ENCODE measurements around the gene NUP214.
"Not testable (repeated sequence)": the region's sequence is repeated elsewhere in the genome, so short reads cannot be mapped to it uniquely, and the experiment has no call there.

Gene NUP214

DNA sequence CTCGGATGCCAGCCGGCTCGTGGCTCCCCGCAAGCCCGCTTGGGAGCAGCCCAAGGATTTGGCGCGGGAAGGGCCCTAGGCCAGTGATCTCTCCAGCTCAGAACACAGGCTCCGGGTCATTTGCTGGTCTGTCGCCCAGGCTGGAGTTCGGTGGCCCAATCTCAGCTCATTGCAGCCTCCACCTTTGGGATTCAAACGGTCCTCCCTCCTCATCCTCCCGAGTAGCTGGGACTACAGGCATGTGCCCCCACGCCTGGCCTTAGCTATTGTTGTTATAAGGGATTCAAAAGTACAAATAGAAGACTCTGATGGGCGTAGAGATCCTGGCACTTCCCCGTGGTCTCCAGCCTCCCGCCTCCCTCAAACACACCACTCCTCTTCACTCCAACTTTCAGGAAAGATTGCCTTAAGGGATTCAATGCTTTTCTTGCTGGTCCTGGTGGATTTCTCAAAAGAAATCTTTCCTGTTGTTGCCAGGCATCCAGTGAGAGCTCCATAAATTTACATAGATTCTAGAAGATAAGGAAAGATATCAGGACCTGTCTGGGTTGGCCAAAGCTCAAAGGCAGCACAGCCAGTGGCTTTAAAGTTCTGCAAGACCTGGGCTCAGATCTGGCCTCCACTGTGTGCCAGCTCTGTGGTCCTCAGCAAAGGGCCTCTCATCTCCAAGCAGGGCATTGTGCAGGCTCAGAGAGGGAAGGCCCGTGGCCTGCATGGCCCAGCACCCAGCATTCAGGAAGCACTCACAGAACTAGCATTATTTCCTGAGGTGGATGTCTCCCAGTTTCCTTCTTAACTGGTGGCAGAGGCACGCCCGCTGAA lies 28.0 kb upstream of the NUP214 start:
- DNase-seq = no peak

DNA sequence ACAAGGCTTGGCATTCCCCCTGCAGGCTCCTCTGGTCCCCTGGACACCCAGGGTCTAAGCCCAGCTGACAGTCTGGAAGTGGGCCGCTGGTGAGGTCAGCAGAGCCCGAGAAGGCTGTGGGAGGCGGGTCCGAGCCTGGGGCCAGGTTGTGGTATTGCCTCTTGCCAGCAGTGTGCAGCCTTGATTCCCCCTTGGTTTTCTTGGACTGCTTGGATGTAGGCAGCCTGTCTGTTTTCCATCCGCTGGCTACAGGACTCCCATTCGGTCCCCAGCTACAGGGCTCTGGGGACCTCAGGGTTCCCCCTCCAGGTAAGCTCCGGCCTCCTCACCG lies 27.5 kb upstream of the NUP214 start:
- DNase-seq = no peak

DNA sequence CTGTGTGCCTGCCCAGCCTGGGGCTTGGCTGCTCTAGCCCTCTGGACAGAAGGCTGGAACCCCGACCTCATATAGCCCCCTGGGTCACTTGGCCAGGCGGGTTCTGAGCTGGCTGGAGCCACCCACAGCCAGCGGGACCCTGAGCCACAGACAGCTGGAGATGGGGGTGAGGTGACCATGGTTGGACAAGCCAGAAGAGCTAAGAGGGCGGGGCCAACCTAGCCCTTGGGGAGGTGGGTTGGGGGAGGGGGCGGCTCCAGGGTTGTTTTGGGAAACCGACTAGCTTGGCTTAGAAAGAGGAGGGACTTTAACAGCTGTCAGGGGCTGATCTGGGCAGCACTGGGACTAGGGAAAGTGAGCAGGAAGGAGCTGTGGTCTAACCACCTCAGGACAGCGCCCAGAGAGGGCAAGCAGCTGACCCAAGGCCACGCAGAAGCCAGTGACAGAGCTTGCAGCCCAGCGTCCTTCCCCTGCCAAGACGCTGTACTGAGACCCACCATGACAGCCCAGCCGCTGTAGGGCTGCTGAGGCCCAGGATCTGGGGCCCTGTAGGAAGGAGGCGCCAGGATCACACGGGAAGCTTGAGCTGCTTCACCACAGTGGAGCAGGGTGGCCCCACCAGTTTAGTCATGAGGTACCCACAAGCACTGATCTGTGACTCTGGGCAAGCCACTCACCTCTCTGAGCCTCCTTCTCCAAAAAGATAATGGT lies 26.8 kb upstream of the NUP214 start:
- no peak for DNase-seq

DNA sequence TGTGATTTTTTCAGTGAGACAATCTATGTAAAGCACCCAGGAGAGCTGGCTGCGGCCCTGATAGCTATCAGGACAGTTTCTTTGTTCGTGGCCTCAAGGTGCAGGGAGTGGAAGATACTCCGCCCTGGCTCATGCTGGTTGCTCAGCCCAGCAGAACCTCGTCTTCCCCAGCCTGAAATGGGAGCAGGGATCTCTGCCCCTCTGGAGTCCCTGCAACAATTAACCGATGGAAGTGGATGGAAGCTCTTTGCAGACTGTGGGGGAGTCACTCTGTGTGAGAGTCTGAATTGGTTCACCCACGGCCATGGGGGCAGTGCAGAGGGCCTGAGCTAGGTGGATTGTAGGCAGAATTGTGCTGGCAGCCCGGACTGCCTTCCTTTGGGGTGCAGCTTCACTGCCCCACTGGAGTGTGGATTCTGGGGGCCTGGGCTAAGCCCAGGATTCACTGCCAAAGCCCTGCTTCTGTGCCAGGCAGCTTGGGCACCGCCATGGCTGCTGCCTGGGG lies 26.2 kb upstream of the NUP214 start:
- DNase-seq = no peak

DNA sequence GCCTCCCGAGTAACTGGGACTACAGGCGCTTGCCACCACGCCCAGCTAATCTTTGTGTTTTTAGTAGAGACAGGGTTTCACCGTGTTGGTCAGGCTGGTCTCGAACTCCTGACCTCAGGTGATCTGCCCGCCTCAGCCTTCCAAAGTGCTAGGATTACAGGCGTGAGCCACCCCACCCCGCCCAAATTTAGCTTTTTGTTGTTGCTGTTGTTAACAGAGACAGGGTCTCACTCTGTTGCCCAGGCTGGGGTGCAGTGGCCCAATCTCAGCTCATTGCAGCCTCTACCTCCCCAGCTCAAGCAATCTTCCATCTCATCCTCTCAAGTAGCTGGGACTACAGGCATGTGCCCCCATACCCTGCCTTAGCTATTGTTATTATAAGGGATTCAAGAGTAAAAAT lies 25.5 kb upstream of the NUP214 start:
- not testable (repeated sequence) for DNase-seq

DNA sequence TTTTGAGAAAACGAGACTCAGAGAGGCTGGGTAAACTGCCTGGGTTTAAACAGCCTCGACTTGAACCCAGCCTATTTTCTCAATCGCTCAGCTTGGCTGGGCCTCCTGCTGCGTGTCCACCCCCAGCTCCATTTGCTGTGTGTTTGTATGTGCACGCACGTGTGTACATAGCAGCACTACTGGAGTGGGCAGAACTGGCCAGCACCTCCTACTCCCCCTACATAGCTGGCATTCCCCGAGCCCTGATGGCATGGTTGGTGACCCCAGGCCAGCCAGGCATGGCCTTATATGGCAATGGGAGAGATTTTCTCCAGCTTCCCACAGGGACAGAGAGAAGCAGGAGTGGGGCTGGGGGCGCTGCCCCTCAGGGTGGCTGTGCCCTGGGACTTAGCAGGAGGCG lies 24.9 kb upstream of the NUP214 start:
- no peak for DNase-seq

DNA sequence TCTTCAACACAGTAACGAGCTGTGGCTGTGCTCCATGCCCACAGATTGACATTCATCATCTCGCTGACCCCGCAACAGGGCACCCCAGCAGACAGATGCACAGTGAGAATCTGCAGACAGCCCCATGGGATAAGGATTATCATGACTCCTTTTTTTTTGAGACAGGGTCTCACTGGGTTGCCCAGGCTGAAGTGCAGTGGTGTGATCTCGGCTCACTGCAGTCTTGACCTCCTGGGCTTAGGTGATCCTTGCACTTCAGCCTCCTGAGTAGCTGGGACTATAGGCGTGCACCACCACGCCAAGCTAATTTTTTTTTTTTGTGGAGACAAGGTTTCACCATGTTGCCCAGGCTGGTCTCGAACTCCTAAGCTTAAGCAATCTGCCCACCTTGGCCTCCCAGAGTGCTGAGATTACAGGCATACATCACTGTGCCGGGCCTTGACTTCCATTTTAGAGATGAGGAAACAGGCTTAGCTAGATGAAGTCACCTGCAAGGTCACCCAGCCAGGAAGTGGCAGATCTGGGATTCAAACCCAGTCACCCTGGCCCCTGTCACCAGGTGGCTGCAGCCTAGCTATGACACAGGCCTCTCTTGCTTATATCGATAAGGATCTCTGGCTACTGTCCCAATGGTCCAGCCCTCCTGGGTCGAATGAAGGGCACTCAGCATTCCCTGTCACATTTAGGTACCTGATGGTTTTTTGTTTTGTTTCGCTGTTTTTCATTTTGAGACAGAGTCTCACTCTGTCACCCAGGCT lies 24.0 kb upstream of the NUP214 start:
- no peak for DNase-seq

DNA sequence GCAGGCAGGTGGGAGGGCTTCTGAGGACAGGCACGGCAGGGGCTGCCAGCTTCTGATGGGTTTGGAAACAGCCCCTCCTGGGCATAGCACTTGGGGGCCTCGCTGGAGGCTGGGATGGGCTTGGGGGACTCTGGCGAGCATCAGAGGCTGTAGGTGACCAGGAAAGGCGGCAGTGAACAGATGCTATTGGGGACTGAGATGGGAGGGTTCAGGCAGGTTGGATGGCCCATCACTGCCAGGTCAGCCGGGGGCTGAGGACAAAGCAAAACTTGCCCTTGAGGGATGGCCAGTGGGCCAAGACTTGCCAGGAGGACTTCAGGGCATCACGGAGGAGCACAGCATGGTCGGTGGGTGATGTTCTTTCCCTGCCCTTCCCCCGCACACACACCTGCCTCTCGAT lies 22.4 kb upstream of the NUP214 start:
- no peak for DNase-seq

DNA sequence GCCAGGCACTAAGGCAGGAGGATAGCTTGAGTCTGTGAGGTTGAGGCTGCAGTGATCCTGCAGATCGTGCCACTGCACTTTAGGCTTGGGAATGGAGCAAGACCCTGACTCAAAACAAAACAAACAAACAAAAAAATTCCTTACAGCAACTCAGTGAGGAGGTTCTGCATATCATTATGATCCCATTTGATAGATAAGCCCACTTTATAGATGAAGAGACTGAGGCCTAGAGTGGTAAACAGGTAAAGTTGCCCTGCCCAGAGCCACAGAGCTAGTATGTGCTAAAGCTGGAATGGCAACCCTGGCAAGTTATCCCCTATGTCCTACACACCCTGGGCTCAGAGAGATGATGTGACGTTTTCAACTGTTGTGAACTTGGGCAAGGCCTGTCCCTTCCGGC lies 21.9 kb upstream of the NUP214 start:
- no peak for DNase-seq

DNA sequence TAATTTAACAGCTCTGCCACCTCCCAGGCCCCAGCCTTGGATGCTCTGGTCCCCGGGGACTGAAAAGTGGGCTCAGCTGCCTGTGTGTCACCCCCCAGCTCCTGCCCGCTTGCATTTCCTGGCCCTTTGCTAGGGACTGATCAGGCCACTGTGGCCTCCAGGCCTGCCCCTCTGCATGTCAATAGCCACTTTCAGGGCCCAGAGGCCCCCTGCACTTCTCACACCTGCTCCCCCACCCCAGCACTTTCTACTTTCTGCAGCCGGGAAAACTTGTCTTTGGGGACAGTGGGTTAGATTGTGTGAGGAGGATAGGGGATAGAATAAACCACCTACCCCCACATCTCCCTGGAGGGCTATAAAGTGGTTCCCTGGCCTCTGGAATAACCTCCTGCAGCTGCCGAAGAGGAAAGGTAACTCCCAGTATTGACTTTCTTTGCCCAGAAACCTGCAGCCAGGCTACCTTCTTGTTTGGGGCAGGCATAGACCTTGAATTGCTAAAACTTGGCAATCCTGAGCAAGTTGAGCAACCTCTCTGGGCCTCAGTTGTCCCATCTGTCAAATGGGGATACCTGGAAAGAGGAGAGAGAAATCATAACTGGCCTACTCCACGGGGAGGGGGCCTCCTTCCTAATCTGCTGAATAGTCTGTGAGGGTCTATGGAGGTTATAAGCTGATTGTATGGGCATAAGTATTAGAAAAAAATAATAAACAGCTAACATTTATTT lies 21.2 kb upstream of the NUP214 start:
- no peak for DNase-seq

DNA sequence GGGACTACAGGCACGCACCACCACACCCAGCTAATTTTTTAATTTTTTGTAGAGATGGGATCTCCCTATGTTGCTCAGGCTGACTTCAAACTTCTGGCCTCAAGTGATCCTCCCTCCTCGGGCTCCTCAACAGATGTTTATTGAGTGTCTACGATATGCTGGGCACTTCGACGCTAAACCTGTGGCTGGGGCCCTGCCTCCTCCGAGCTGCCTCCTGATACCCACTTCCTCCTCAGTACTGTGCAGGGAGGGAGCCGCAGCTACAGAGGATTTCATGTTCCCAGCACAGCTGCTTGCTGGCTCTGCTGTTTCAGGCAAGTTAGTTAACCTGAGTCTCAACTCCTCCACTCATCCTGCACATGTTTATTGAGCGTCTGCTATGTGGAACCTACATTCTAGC lies 19.4 kb upstream of the NUP214 start:
- no peak for DNase-seq

DNA sequence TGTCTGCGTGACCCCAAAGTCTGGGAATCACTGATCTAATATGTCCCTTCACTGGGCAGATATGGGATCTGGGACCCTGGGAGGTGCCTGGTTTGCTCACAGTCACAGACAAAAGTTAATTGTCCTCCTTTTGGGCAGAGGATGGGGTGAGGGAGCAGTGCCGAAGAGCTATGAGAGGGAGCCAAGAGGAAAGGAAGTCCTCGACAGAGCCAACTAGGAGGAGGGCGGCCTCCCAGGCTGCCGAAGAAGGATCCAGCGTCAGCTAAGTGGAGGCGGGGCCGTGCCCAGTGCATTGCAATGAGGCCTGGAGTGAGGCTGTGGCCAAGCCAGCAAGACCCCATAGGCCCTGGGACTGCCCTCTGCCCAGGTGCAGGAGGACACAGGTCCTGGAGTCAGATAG lies 17.6 kb upstream of the NUP214 start:
- DNase-seq = no peak

DNA sequence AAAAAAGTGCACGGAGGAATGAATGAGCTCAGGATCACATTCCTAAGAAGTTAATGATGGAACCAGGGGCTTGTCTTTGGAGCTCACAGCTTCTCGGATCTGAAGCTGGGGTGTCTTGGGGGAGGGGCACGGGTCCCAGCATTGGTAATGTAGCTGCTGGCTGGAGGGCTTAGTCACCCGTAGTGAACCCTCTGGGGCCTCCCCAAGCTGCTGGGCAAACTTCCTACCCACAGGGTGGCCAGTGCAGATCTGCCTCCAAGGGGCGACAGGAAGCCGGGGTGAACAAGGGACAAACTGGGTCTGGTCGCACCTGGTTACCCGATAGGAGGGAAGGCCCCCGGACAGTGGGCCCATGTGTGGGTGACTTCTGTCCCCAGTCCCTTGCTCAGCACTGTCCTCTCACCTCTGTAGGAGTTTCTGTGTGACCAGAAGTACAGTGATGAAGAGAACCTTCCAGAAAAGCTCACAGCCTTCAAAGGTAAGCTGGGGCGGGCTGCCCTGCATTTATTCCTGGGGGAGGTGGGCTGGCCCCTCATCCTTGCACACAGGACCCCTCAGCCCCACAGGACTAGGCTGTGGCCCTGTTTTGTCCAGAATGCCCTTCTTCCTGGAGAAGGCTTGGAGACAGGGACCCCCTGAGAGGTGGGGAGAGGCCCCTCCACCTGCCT lies 14.1 kb upstream of the NUP214 start:
- DNase-seq = no peak

DNA sequence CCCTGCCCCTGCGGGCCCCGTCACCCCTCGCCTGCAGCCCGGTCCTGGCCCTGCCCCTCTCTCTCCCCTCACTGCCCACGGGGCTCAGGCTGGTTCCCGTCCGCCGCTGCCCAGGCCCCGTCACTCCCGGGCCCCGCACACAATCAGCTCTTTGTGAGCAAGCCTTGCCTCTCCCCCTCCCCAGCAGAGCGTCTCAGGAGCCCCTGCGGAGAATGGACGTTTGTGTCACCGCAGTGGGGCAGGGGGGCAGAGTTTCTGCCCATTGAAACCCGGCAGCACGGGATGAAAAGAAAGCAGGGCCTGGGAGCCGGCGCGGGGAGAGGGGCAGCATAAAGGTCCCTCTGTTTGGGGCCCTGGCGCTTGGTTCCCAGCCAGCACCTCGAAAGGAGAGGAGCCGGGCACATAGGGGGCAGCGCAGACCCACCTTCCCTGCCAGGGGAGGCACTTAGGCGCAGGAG lies 13.5 kb upstream of the NUP214 start:
- no peak for DNase-seq

DNA sequence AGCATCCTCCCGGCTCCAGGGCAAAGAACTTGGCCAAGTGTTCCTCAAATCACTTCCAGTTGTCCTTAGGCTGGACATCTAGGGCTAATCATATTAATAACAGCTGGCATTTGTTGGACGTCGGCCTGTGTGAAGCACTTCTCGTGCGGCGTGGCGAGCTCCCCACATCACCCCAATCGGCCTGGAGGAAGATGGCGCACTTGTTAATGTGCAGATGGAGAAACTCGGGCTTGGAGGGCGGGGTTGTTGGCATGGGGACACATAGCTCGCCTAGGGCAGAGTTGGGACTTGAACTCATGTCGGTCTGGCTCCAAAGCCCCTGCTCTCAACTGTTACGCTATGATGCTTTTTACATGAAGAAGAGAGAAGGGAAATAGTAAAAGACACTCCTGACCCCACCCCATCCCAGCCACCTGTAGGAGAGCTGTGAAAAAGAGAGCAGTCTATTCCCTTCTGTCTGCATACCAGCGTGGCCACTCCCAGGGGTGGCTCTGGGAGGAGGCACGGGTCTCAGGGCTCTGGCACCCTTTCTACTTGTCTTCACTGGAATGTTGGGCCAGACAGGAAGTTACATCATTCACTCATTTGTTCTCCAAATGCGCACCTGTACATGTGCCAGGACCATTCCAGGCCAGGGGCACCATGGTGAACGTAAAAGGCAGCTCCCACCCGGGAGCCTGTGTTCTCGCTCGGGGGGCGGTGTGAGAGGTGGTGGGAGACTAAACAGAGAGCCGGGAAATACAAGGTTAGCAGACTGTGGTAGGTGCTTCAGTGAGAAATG lies 12.8 kb upstream of the NUP214 start:
- DNase-seq = no peak

DNA sequence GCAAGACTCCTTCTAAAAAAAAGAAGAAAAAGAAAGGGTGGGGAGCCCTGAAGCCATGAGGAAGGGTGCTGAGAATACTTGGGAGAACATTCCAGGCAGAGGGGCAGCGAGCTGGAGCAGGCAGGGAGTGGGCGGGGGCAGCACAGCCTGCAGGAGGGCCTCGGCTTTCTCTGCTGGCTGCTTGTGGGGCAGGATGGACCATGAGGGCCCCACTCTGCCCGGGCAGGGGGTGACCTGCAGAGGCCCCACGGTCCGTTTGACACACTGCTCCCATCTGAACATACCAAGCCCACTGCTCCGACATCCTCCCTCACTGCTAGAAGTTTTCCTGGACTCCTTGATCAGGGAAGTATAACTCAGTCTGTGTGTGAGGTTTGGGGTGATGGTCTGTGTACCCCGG lies 11.7 kb upstream of the NUP214 start:
- DNase-seq = no peak

DNA sequence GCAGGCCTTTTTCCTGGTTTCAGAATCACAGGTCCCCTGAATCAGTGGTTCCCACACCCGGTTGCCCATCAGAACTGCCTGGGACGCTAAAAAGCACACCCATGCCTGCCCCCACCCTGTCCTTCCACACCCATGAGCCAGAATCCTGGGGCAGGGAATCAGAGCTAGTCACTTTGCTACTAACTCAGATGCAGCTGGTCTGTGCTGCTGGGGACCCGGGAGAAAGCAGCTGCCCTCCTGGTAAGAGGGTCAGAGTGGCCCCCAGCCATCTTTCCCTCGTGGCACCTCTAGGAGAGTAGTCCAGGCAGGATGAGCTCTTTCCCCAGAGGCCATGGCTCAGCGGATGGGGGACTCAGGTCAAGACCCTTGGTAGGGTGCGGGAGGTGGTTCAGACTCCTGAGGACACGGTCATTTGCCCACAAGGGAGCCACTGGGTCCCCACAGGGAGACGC lies 11.3 kb upstream of the NUP214 start:
- no peak for DNase-seq

DNA sequence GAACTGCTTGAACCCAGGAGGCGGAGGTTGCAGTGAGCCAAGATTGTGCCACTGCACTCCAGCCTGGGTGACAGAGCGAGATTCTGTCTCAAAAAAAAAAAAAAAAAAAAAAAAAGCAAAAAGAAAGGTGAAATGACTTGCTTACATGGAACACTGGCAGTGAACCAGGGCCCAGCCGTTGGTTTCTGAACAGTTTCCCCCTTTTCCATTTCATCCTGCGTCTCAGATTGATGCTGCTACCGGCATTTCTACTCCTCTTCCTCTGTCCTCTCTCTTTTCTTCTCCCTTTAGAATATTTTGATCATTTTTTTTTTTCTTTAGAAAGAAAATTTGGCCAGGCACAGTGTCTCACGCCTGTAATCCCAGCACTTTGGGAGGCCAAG lies 10.0 kb upstream of the NUP214 start:
- DNase-seq = not testable (repeated sequence)

DNA sequence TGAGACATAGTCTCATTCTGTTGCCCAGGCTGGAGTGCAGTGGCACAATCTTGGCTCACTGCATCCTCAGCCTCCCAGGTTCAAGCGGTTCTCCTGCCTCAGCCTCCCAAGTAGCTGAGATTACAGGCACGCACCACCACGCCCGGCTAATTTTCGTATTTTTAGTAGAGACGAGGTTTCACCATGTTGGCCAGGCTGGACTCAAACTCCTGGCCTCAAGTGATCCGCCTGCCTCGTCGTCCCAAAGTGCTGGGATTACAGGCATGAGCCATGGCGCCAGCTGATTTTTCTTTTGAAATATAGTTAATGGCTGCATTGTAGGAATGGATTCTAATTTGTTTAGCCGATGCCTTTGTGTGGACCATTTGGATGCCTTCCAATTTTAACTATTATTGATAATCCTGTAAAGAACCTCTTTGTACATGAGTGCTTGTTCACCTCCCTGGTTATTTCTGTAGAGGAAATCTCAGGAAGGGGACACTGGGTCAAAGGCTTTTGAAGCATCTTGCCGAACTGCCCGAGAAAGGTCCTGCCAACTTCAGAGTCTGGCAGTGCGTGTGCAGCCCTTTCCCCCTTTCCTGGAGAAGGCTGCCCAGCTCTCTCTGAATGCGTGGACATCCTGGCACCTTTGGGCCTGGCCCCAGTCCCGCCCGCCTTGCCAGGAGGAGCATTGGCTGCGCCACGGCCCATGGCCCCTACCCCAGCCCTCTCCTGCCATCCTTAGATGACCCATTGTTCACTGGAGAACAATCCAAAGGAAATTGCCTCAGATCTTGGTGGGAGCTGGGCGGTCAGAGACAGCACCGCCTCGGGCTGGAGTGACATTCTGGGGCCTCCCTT lies 8.9 kb upstream of the NUP214 start:
- DNase-seq = no peak

DNA sequence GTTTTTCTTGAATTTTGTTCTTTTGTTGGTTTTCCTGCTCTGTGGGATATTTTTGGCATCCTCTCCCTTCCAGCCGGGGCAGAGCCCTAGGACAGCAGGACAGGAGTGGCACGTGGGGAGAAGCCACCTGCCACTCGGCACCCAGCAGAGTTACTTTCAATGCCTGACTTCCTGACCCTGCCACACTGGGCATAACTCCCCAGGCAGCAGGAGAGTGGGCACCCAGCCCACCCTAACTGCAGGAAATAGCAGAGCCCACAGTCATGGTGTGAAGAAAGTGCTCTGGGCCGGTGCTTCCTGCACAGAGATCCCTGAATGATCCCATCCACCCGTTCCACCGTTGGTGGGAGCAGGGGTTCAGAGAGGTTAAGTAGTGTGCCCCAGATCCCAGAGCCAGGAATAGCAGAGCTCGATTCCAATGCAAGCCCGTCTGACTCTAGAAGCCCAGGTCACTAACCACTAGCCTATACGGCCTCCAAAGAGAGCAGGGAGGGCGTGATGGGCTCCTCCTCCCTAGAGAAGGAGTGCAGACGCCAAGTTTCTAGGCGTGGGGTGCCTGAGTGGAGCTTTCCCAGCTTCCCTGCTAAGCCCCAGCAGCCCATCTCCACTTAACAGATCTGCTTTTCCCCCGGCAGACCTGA lies 8.1 kb upstream of the NUP214 start:
- DNase-seq = no peak

Measured in activated CD4-positive, alpha-beta T cell treated with anti-CD3 and anti-CD28 coated beads for 4 hours (primary cell).